Neural cell (in vitro differentiated cells): ENCODE data around the gene FBXO34. TPM values are rescaled to one million over a fixed set of nuclear protein-coding genes. Genes with fewer than 3 reads are reported as not detected.

Experiments used
- H2AFZ ChIP-seq: fragments of 200-600, 300-800 bp; sonication (generic), shearing (Covaris generic); 2 replicates; pipeline ENCODE4 v1.6.0; 2014; ENCODE audit warnings: low read depth, mild to moderate bottlenecking, antibody characterized with exemption, low read length, moderate library complexity
- H3F3A ChIP-seq: fragments of 200-600 bp; shearing (Covaris generic); 2 replicates; pipeline ENCODE4 v1.6.1; 2016; ENCODE audit warnings: mild to moderate bottlenecking, moderate library complexity, mixed read lengths, antibody characterized with exemption, low read length; ENCODE audit not compliant: insufficient read depth, poor library complexity, severe bottlenecking
- H3K27ac ChIP-seq: fragments of 200-600, 300-800 bp; sonication (generic), shearing (Covaris generic); 2 replicates; pipeline ENCODE4 v1.5.1; 2014; ENCODE audit warnings: mild to moderate bottlenecking, low read length, moderate library complexity
- H3K27me3 ChIP-seq: fragments of 300-800, 200-600 bp; sonication (generic), shearing (Covaris generic); 2 replicates; pipeline ENCODE4 v1.6.0; 2014; ENCODE audit warnings: mild to moderate bottlenecking, low read depth, low read length, moderate library complexity; ENCODE audit not compliant: insufficient read depth
- H3K36me3 ChIP-seq: fragments of 300-800, 200-600 bp; sonication (generic), shearing (Covaris generic); 2 replicates; pipeline ENCODE4 v1.5.1; 2014; ENCODE audit warnings: mild to moderate bottlenecking, antibody characterized with exemption, low read length, moderate library complexity; ENCODE audit not compliant: insufficient read depth
- H3K4me2 ChIP-seq: fragments of 300-800, 200-600 bp; sonication (generic), shearing (Covaris generic); 2 replicates; pipeline ENCODE4 v1.6.0; 2014; ENCODE audit warnings: mild to moderate bottlenecking, low read length
- H3K4me3 ChIP-seq: fragments of 300-800, 200-600 bp; sonication (generic), shearing (Covaris generic); 2 replicates; pipeline ENCODE4 v1.5.1; 2014; ENCODE audit warnings: mild to moderate bottlenecking, low read length, moderate library complexity
- H3K79me2 ChIP-seq: fragments of 200-600 bp; shearing (Covaris generic); replicated peaks from 2 replicates; pipeline ENCODE4 v1.6.0; 2014; ENCODE audit warnings: mild to moderate bottlenecking, low read length, moderate library complexity; ENCODE audit not compliant: insufficient read depth
- H3K9ac ChIP-seq: fragments of 300-800, 200-600 bp; sonication (generic), shearing (Covaris generic); 2 replicates; pipeline ENCODE4 v1.6.1; 2016; ENCODE audit warnings: mild to moderate bottlenecking, low read length, mixed read lengths
- H3K9me2 ChIP-seq: fragments of 200-600 bp; shearing (Covaris generic); 2 replicates; pipeline ENCODE4 v1.6.1; 2016; ENCODE audit warnings: mild to moderate bottlenecking, low read length, mixed read lengths; ENCODE audit not compliant: insufficient read depth
- H3K9me3 ChIP-seq: fragments of 200-600, 300-800 bp; sonication (generic), shearing (Covaris generic); 2 replicates; pipeline ENCODE4 v1.6.1; 2016; ENCODE audit warnings: mild to moderate bottlenecking, mixed run types, low read length, moderate library complexity, mixed read lengths
- H4K20me1 ChIP-seq: fragments of 200-600 bp; shearing (Covaris generic); 2 replicates; pipeline ENCODE4 v1.6.1; 2016; ENCODE audit warnings: mild to moderate bottlenecking, mixed run types; ENCODE audit not compliant: insufficient read depth
- CTCF ChIP-seq: fragments of 450-650 bp; IDR thresholded peaks from 2 replicates; pipeline ENCODE4 v1.5.1; 2014; ENCODE audit warnings: antibody characterized with exemption, mild to moderate bottlenecking, moderate library complexity; ENCODE audit not compliant: poor library complexity, severe bottlenecking
- EP300 ChIP-seq: fragments of 450-650 bp; conservative IDR thresholded peaks from 2 replicates; pipeline ENCODE4 v1.6.1; 2014; ENCODE audit warnings: antibody characterized with exemption, mild to moderate bottlenecking, moderate library complexity; ENCODE audit not compliant: poor library complexity, severe bottlenecking
- EZH2 ChIP-seq: fragments of 200-600, 300-800 bp; shearing (Covaris generic), sonication (generic); IDR thresholded peaks from 2 replicates; pipeline ENCODE4 v1.6.1; 2014; ENCODE audit warnings: antibody characterized with exemption, low read length, borderline replicate concordance, mild to moderate bottlenecking; ENCODE audit not compliant: insufficient read depth, poor library complexity, severe bottlenecking
- MXI1 ChIP-seq: fragments of 450-650 bp; conservative IDR thresholded peaks from 2 replicates; pipeline ENCODE4 v1.6.1; 2014; ENCODE audit warnings: antibody characterized with exemption, mild to moderate bottlenecking; ENCODE audit not compliant: poor library complexity, severe bottlenecking
- POLR2AphosphoS5 ChIP-seq: IDR thresholded peaks from 2 replicates; pipeline ENCODE4 v1.6.1; 2012
- RAD21 ChIP-seq: fragments of 450-650 bp; conservative IDR thresholded peaks from 2 replicates; pipeline ENCODE4 v1.6.1; 2014; ENCODE audit warnings: antibody characterized with exemption, mild to moderate bottlenecking, moderate library complexity
- REST ChIP-seq: IDR thresholded peaks from 2 replicates; pipeline ENCODE4 v1.6.1; 2012; ENCODE audit warnings: borderline replicate concordance
- SMC3 ChIP-seq: fragments of 450-650 bp; conservative IDR thresholded peaks from 2 replicates; pipeline ENCODE4 v1.6.1; 2014; ENCODE audit warnings: antibody characterized with exemption, mild to moderate bottlenecking, moderate library complexity; ENCODE audit not compliant: poor library complexity
- TAF1 ChIP-seq: IDR thresholded peaks from 2 replicates; pipeline ENCODE4 v1.6.1; 2012; ENCODE audit warnings: low read depth
- polyA plus RNA-seq: library from polyadenylated mRNA; depleted of rRNA; stranded (reverse); fragments of >200 nt; gene quantifications from 2 replicates; pipeline ENCODE4 v1.2.3, GENCODE V29; 2014

Gene FBXO34
- polyA plus RNA-seq, 1 donor from 2014 or later = 34.2 TPM

- Histone ChIP-seq H3K79me2 (peaks cover 4% of the 10 kb centered on the region), H3K4me3 (no peak overlapping the region), H3K27ac (no peak overlapping the region), H3K27me3 (no peaks in the 10 kb centered on the region), H2AFZ (no peak overlapping the region), H3F3A (no peaks in the 10 kb centered on the region), H3K9ac (no peak overlapping the region), H4K20me1 (no peaks in the 10 kb centered on the region), H3K4me2 (no peak overlapping the region), H3K9me2 (no peaks in the 10 kb centered on the region), H3K36me3 (no peaks in the 10 kb centered on the region), H3K9me3 (no peaks in the 10 kb centered on the region)
- TF ChIP-seq EP300 = no peak
- TF ChIP-seq SMC3 = no peak
- TF ChIP-seq TAF1 = no peak
- no peak for TF ChIP-seq REST
- TF ChIP-seq RAD21 = no peak
- TF ChIP-seq CTCF = no peak
- no peak for TF ChIP-seq MXI1
- TF ChIP-seq POLR2AphosphoS5 = no peak
- no peak for TF ChIP-seq EZH2
Observed at GRCh38 chr14:55324812-55325211, 53.6 kb downstream of the FBXO34 start.

DNA sequence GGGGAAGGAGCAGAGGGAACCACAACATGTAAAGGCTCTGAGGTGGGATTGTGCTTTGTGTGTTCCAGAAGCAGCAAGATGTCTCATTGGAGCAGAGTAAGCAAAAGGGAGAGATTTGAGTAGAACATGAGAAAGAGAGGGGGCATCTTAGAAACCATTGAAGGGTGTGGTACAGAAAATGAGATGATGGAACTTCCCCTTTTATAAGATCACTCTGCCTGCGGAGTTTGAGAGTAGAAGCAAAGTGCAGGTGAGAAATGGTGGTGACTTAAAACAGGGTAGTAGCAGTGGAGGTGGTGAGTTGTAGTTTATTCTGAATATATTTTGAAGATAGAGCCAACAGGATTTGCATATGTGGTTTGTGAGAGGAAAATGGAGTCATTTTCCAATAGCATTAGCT is 56.0 kb downstream of the FBXO34 start:
- Histone ChIP-seq H2AFZ (no peak overlapping the region), H3K9ac (no peak overlapping the region), H3K36me3 (no peaks in the 10 kb centered on the region), H3K9me3 (no peaks in the 10 kb centered on the region), H3K9me2 (no peaks in the 10 kb centered on the region), H3F3A (no peaks in the 10 kb centered on the region), H4K20me1 (no peaks in the 10 kb centered on the region), H3K27me3 (no peaks in the 10 kb centered on the region), H3K79me2 (peaks cover 7% of the 10 kb centered on the region), H3K27ac (no peak overlapping the region), H3K4me3 (no peak overlapping the region), H3K4me2 (no peak overlapping the region)
- TF ChIP-seq EP300 = no peak
- no peak for TF ChIP-seq RAD21
- TF ChIP-seq MXI1 = no peak
- no peak for TF ChIP-seq CTCF
